Measurements from ENCODE around the gene ELMOD2.

ELMOD2 gene

GRCh38 chr4:140557831-140558435 lies 34.0 kb downstream of the ELMOD2 start:
- no peak for TF ChIP-seq CTCF (IDR thresholded peaks at IDR 0.05; ENCODE audit: extremely low read depth, insufficient read depth, missing control alignments)
- in situ Hi-C loops (cut with MboI; ENCODE audit: low pct_unique_long_range_greater_than_20kb, low sequenced_read_pairs, unreplicated experiment): no loop called here

GRCh38 chr4:140559696-140560095 lies 35.7 kb downstream of the ELMOD2 start:
- in situ Hi-C loops (cut with MboI; ENCODE audit: low pct_unique_long_range_greater_than_20kb, low sequenced_read_pairs, unreplicated experiment): no loop called here
- no peak for TF ChIP-seq CTCF (IDR thresholded peaks at IDR 0.05; ENCODE audit: extremely low read depth, insufficient read depth, missing control alignments)
- no peak for DNase-seq (ENCODE audit: low spot score)

More at GRCh38 chr4:140557831-140558435, 34.0 kb downstream of the ELMOD2 start:
- DNase-seq (ENCODE audit: low spot score): no peak

GRCh38 chr4:140568507-140569306 lies 44.7 kb downstream of the ELMOD2 start, which contains the start of gene UCP1:
Gene UCP1, minus strand, starts transcription at chr4:140568961. Its CDS starts 232 bp downstream, at chr4:140568729.
- DNase-seq (ENCODE audit: low spot score): no peak
- no peak for TF ChIP-seq CTCF (IDR thresholded peaks at IDR 0.05; ENCODE audit: extremely low read depth, insufficient read depth, missing control alignments)
- in situ Hi-C loops (cut with MboI; ENCODE audit: low pct_unique_long_range_greater_than_20kb, low sequenced_read_pairs, unreplicated experiment): no loop called here

- no peak for TF ChIP-seq CTCF (IDR thresholded peaks at IDR 0.05; ENCODE audit: extremely low read depth, insufficient read depth, missing control alignments)
- DNase-seq (ENCODE audit: low spot score): no peak
- in situ Hi-C loops (cut with MboI; ENCODE audit: low pct_unique_long_range_greater_than_20kb, low sequenced_read_pairs, unreplicated experiment): no loop called here
Observed at GRCh38 chr4:140569307-140569638, 45.3 kb downstream of the ELMOD2 start.

- in situ Hi-C loops (cut with MboI; ENCODE audit: low pct_unique_long_range_greater_than_20kb, low sequenced_read_pairs, unreplicated experiment): no loop called here
- no peak for DNase-seq (ENCODE audit: low spot score)
- no peak for TF ChIP-seq CTCF (IDR thresholded peaks at IDR 0.05; ENCODE audit: extremely low read depth, insufficient read depth, missing control alignments)
Observed at GRCh38 chr4:140571620-140572019, 47.7 kb downstream of the ELMOD2 start.

- in situ Hi-C loops (cut with MboI; ENCODE audit: low pct_unique_long_range_greater_than_20kb, low sequenced_read_pairs, unreplicated experiment): no loop called here
- no peak for DNase-seq (ENCODE audit: low spot score)
- TF ChIP-seq CTCF (IDR thresholded peaks at IDR 0.05; ENCODE audit: extremely low read depth, insufficient read depth, missing control alignments): no peak
Observed at GRCh38 chr4:140575489-140575888, 51.5 kb downstream of the ELMOD2 start.

Data from GM13977 (cell line).